ENCODE measurements around the gene AGBL3. TPM values are rescaled to one million over a fixed set of nuclear protein-coding genes. Genes with fewer than 3 reads are reported as not detected.

The AGBL3 gene
- total RNA-seq, 1 donor from 2014 or later, result 0.91 TPM

DNA sequence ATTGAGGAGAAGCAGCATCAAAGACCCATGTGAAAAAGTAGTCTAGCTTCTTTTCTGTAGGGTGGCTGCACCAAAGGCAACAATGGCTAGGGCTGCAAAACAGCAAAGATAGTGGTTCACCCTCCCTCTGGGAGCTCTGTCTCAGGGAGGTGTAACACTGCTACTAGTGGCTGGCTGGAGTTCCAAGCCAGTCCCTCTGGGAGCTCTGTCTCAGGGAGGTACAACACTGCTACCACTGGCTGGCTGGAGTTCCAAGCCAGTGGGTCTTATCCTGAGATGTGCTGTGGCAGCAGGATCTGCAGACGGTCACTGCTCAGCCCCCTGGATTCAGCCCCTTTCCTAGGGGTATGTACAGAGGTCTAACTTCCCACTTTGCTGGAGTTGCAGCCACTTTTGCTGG, 123.7 kb downstream of the AGBL3 start:
- Mint-ChIP-seq H3K4me1 (ENCODE audit: low read depth, unreplicated experiment) (no peaks in the 10 kb centered on the region), H3K9me3 (ENCODE audit: unreplicated experiment) (no peaks in the 10 kb centered on the region)
- no peak for FAIRE-seq

DNA sequence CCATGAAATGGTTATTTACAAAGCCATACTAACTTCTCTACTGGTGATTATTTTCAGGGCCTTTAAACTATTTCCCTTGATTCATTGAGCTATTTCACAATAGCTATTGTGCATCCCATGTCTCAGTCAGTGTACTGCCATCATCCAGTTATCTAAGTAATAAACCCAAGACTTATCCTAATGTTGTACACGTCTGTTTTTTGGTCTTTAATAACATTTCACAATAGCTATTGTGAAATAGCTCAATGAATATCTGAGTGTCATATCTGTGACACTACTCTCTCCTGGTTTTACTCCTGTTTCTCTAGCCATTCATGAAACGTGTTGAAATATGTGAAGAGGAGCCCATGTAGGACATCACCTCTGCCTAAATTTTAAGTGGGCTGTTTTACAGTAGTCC, 125.1 kb downstream of the AGBL3 start:
- DNase-seq (ENCODE audit: low read depth) (no peak), FAIRE-seq (no peak)
- Histone ChIP-seq H2AFZ (ENCODE audit: low read depth, low read length) (no peak overlapping the region), H3K27ac (ENCODE audit: low read depth, low read length) (no peak overlapping the region), H3K4me2 (ENCODE audit: low read length) (no peak overlapping the region), H3K79me2 (ENCODE audit: insufficient read depth, low read length) (no peaks in the 10 kb centered on the region), H3K9ac (ENCODE audit: low read length) (no peak overlapping the region), H4K20me1 (ENCODE audit: insufficient read depth, low read length) (no peaks in the 10 kb centered on the region), H3K4me1 (ENCODE audit: insufficient read depth, low read length) (no peaks in the 10 kb centered on the region), H3K36me3 (ENCODE audit: insufficient read depth, low read length) (no peaks in the 10 kb centered on the region), H3K9me3 (ENCODE audit: insufficient read depth, low read depth, low read length) (no peaks in the 10 kb centered on the region), H3K4me3 (ENCODE audit: insufficient read depth, low read depth, low read length) (no peak overlapping the region), H3K27me3 (ENCODE audit: insufficient read depth, low read length) (no peaks in the 10 kb centered on the region)
- Mint-ChIP-seq H3K36me3 (ENCODE audit: low read depth, unreplicated experiment) (peaks cover 2% of the 10 kb centered on the region), H3K27ac (ENCODE audit: unreplicated experiment) (no peak overlapping the region), H3K4me3 (ENCODE audit: unreplicated experiment) (no peak overlapping the region), H3K9me3 (ENCODE audit: unreplicated experiment) (no peaks in the 10 kb centered on the region), H3K27me3 (ENCODE audit: low read depth, unreplicated experiment) (no peaks in the 10 kb centered on the region), H3K4me1 (ENCODE audit: low read depth, unreplicated experiment) (no peaks in the 10 kb centered on the region)
- TF ChIP-seq, protein P1, sequence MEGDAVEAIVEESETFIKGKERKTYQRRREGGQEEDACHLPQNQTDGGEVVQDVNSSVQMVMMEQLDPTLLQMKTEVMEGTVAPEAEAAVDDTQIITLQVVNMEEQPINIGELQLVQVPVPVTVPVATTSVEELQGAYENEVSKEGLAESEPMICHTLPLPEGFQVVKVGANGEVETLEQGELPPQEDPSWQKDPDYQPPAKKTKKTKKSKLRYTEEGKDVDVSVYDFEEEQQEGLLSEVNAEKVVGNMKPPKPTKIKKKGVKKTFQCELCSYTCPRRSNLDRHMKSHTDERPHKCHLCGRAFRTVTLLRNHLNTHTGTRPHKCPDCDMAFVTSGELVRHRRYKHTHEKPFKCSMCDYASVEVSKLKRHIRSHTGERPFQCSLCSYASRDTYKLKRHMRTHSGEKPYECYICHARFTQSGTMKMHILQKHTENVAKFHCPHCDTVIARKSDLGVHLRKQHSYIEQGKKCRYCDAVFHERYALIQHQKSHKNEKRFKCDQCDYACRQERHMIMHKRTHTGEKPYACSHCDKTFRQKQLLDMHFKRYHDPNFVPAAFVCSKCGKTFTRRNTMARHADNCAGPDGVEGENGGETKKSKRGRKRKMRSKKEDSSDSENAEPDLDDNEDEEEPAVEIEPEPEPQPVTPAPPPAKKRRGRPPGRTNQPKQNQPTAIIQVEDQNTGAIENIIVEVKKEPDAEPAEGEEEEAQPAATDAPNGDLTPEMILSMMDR (IDR thresholded peaks at IDR 0.05; ENCODE audit: insufficient read depth, low read depth, low read length), result no peak
- no peak for TF ChIP-seq EZH2 (IDR thresholded peaks at IDR 0.05; ENCODE audit: insufficient read depth, low read length)

More for the DNA sequence above, 123.7 kb downstream of the AGBL3 start:
- Histone ChIP-seq H2AFZ (ENCODE audit: low read depth, low read length) (no peak overlapping the region), H3K79me2 (ENCODE audit: insufficient read depth, low read length) (no peaks in the 10 kb centered on the region), H3K4me2 (ENCODE audit: low read length) (no peak overlapping the region), H3K4me3 (ENCODE audit: insufficient read depth, low read depth, low read length) (no peak overlapping the region), H3K27me3 (ENCODE audit: insufficient read depth, low read length) (no peaks in the 10 kb centered on the region), H3K27ac (ENCODE audit: low read depth, low read length) (no peak overlapping the region), H4K20me1 (ENCODE audit: insufficient read depth, low read length) (no peaks in the 10 kb centered on the region), H3K9ac (ENCODE audit: low read length) (no peak overlapping the region), H3K36me3 (ENCODE audit: insufficient read depth, low read length) (no peaks in the 10 kb centered on the region), H3K9me3 (ENCODE audit: insufficient read depth, low read depth, low read length) (no peaks in the 10 kb centered on the region), H3K4me1 (ENCODE audit: insufficient read depth, low read length) (no peaks in the 10 kb centered on the region)
- Mint-ChIP-seq H3K36me3 (ENCODE audit: low read depth, unreplicated experiment) (peaks cover 2% of the 10 kb centered on the region), H3K27ac (ENCODE audit: unreplicated experiment) (no peak overlapping the region), H3K27me3 (ENCODE audit: low read depth, unreplicated experiment) (no peaks in the 10 kb centered on the region), H3K4me3 (ENCODE audit: unreplicated experiment) (no peak overlapping the region)
- TF ChIP-seq EZH2 (IDR thresholded peaks at IDR 0.05; ENCODE audit: insufficient read depth, low read length), result no peak
- DNase-seq (ENCODE audit: low read depth), result no peak

DNA sequence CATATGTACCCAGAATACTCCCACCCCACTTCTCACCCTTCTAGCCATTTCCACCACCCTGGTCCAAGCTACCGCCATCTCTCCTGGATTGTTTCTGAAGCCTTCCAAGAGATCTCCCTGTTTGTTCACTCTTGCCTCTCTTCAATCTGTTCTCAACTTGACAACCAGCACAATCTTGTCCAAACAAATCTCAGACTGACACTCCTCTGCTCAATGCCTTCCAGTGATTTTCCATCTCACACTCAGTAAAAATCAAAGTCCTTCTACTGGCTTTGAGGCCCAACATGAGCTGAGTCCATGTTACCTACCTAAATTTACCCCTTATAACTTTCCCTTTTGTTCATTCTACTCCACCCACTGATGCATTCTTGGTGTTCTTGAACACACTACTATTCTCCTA, 128.3 kb downstream of the AGBL3 start:
- Histone ChIP-seq H4K20me1 (ENCODE audit: insufficient read depth, low read length) (no peaks in the 10 kb centered on the region), H3K9me3 (ENCODE audit: insufficient read depth, low read depth, low read length) (no peaks in the 10 kb centered on the region), H3K79me2 (ENCODE audit: insufficient read depth, low read length) (no peaks in the 10 kb centered on the region), H3K4me1 (ENCODE audit: insufficient read depth, low read length) (no peaks in the 10 kb centered on the region), H3K27me3 (ENCODE audit: insufficient read depth, low read length) (no peaks in the 10 kb centered on the region), H3K4me2 (ENCODE audit: low read length) (no peak overlapping the region), H3K36me3 (ENCODE audit: insufficient read depth, low read length) (no peaks in the 10 kb centered on the region), H3K27ac (ENCODE audit: low read depth, low read length) (no peak overlapping the region), H3K4me3 (ENCODE audit: insufficient read depth, low read depth, low read length) (no peak overlapping the region), H3K9ac (ENCODE audit: low read length) (no peak overlapping the region), H2AFZ (ENCODE audit: low read depth, low read length) (no peak overlapping the region)
- H3K27ac Mint-ChIP-seq (ENCODE audit: unreplicated experiment), result no peak overlapping the region
- H3K9me3 Mint-ChIP-seq (ENCODE audit: unreplicated experiment), result peaks cover 2% of the 10 kb centered on the region
- H3K36me3 Mint-ChIP-seq (ENCODE audit: low read depth, unreplicated experiment), result no peaks in the 10 kb centered on the region
- H3K4me3 Mint-ChIP-seq (ENCODE audit: unreplicated experiment), result no peak overlapping the region
- TF ChIP-seq, protein P1 (IDR thresholded peaks at IDR 0.05; ENCODE audit: insufficient read depth, low read depth, low read length), result no peak
- no peak for TF ChIP-seq EZH2 (IDR thresholded peaks at IDR 0.05; ENCODE audit: insufficient read depth, low read length)
- FAIRE-seq (no peak), DNase-seq (ENCODE audit: low read depth) (no peak)
- no peaks in the 10 kb centered on the region for H3K27me3 Mint-ChIP-seq (ENCODE audit: low read depth, unreplicated experiment)
- H3K4me1 Mint-ChIP-seq (ENCODE audit: low read depth, unreplicated experiment), result no peaks in the 10 kb centered on the region

All from astrocyte (in vitro differentiated cells and primary cell).